Sigmoid colon (tissue), 4 donors: Measurements from ENCODE around the gene POLR1F.

Source experiments
- CTCF ChIP-seq, 4 experiments: fragments of 450-650 bp in 3 of 4; fragments of 200-600 bp in 1 of 4; IDR thresholded peaks; one replicate each; pipeline ENCODE4 v1.5.1; 2016 to 2019; ENCODE audit warnings: antibody characterized with exemption in 4 of 4, mild to moderate bottlenecking in 3 of 4, moderate library complexity in 2 of 4
- POLR2A ChIP-seq, 2 donors: fragments of 450-650 bp; IDR thresholded peaks; one replicate each; pipeline ENCODE4 v1.6.1; 2016; ENCODE audit warnings: antibody characterized with exemption in 2 of 2, mild to moderate bottlenecking in 2 of 2, moderate library complexity in 2 of 2
- POLR2AphosphoS5 ChIP-seq, 4 donors: sonication (generic); formaldehyde crosslinking; IDR thresholded peaks; one replicate each; pipeline ENCODE4 v1.6.1; 2017; ENCODE audit warnings: antibody characterized with exemption in 4 of 4

GRCh38 chr7:19675816-19676215 lies 33.0 kb downstream of the POLR1F start:
- TF ChIP-seq CTCF (IDR thresholded peaks at IDR 0.05) (no peak), POLR2A (IDR thresholded peaks at IDR 0.05) (no peak), POLR2AphosphoS5 (IDR thresholded peaks at IDR 0.05) (no peak)
